HCT116 (cell line): ENCODE data around the gene MAP2K6. TPM values are rescaled to one million over a fixed set of nuclear protein-coding genes. Genes with fewer than 3 reads are reported as not detected.

Experiments
- ATAC-seq: fragments of 200-7000 bp; cut with Tn5 transposase; 2 replicates; pipeline ENCODE4 v1.9.1; 2020; ENCODE audit warnings: mild to moderate bottlenecking, moderate library complexity
- BruUV-seq: library from RNA; stranded (reverse); fragments of 400-500 nt; replicated peaks from 2 replicates; lab custom pipeline; 2021; lab: Mats Ljungman, UMichigan
- CTCF ChIA-PET: fragments of 300-600 bp; sonication (Branson Sonifier 250); formaldehyde crosslinking; loops from one replicate; lab custom pipeline; 2021; ENCODE audit warnings: antibody characterized with exemption; lab: Charles Lee
- POLR2A ChIA-PET: fragments of 300-600, 350-600 bp; sonication (Branson Sonifier 250); formaldehyde crosslinking; loops from one replicate; lab custom pipeline; 2021; ENCODE audit warnings: antibody characterized with exemption; lab: Charles Lee
- RAD21 ChIA-PET, 2 experiments: fragments of 300-600 bp; sonication (Branson Sonifier 250); formaldehyde crosslinking; loops; one replicate each; lab custom pipeline; 2023; ENCODE audit warnings: low total read pairs in 2 of 2; ENCODE audit not compliant: uncharacterized antibody in 2 of 2, unreplicated experiment in 2 of 2, low non-redundant PET in 1 of 2; lab: Charles Lee
- DNase-seq: peaks from one replicate; pipeline ENCODE4 v3.0.0-alpha.2; 2010; ENCODE audit warnings: low read depth, low spot score
- H2AFZ ChIP-seq: fragments of 200-600 bp; shearing (Covaris generic), sonication (generic); 2 replicates; pipeline ENCODE4 v1.6.1; 2017; ENCODE audit warnings: low read depth, mixed run types, mixed read lengths, antibody characterized with exemption, low read length; ENCODE audit not compliant: poor library complexity, severe bottlenecking
- H3K27ac ChIP-seq: 2 replicates; pipeline ENCODE4 v1.5.1; 2012; ENCODE audit warnings: low read depth, low read length
- H3K27me3 ChIP-seq: fragments of 200-600 bp; sonication (generic); 2 replicates; pipeline ENCODE4 v1.6.1; 2016; ENCODE audit warnings: mixed run types, low read length, mixed read lengths; ENCODE audit not compliant: insufficient read depth
- H3K36me3 ChIP-seq, 2 experiments: fragments of 200-500 bp in 1 of 2; fragments of 200-600 bp in 1 of 2; sonication (Bioruptor generic) in 1 of 2; sonication (generic) in 1 of 2; 2 replicates each; pipeline versions ENCODE4 v1.5.1 to v1.6.1; 2014 to 2016; ENCODE audit warnings: low read length in 2 of 2, inconsistent platforms in 1 of 2, mixed read lengths in 1 of 2, mixed run types in 1 of 2; ENCODE audit not compliant: insufficient read depth in 2 of 2, control insufficient read depth in 1 of 2
- H3K4me1 ChIP-seq, 2 experiments: fragments of 200-600 bp in 1 of 2; sonication (generic) in 1 of 2; 2 replicates each; pipeline versions ENCODE4 v1.5.1 to v1.6.1; 2012 to 2017; ENCODE audit warnings: low read length in 2 of 2, inconsistent platforms in 1 of 2, mild to moderate bottlenecking in 1 of 2, mixed read lengths in 1 of 2, mixed run types in 1 of 2, moderate library complexity in 1 of 2; ENCODE audit not compliant: insufficient read depth in 2 of 2, control insufficient read depth in 1 of 2
- H3K4me2 ChIP-seq: fragments of 200-600 bp; sonication (generic); 2 replicates; pipeline ENCODE4 v1.6.1; 2017; ENCODE audit warnings: mixed run types, low read length, mixed read lengths
- H3K4me3 ChIP-seq, 2 experiments: fragments of 200-600 bp in 1 of 2; sonication (generic) in 1 of 2; replicated peaks in 1 of 2; 2 replicates each; pipeline ENCODE4 v1.5.1; 2011 to 2016; ENCODE audit warnings: low read length in 2 of 2, control low read depth in 1 of 2, low read depth in 1 of 2, mild to moderate bottlenecking in 1 of 2, mixed read lengths in 1 of 2, mixed run types in 1 of 2
- H3K79me2 ChIP-seq: fragments of 200-600 bp; sonication (generic); 2 replicates; pipeline ENCODE4 v1.6.1; 2017; ENCODE audit warnings: mild to moderate bottlenecking, mixed run types, low read length, moderate library complexity, mixed read lengths; ENCODE audit not compliant: insufficient read depth
- H3K9ac ChIP-seq: fragments of 200-600 bp; sonication (generic); 2 replicates; pipeline ENCODE4 v1.6.1; 2016; ENCODE audit warnings: low read length, mixed read lengths
- H3K9me2 ChIP-seq: fragments of 200-600 bp; sonication (generic), shearing (Covaris generic); 2 replicates; pipeline ENCODE4 v1.6.1; 2017; ENCODE audit warnings: mixed run types, mild to moderate bottlenecking, moderate library complexity; ENCODE audit not compliant: insufficient read depth
- H3K9me3 ChIP-seq, 2 experiments: fragments of 200-500 bp in 1 of 2; fragments of 200-600 bp in 1 of 2; sonication (Bioruptor generic) in 1 of 2; sonication (generic) in 1 of 2; 2 replicates each; pipeline ENCODE4 v1.6.1; 2014 to 2017; ENCODE audit warnings: low read length in 2 of 2, mixed read lengths in 2 of 2, inconsistent platforms in 1 of 2, low read depth in 1 of 2, mild to moderate bottlenecking in 1 of 2, mixed run types in 1 of 2, moderate library complexity in 1 of 2; ENCODE audit not compliant: control insufficient read depth in 1 of 2, insufficient read depth in 1 of 2
- H4K20me1 ChIP-seq: fragments of 200-600 bp; sonication (generic), shearing (Covaris generic); 2 replicates; pipeline ENCODE4 v1.6.1; 2017; ENCODE audit warnings: mixed run types, mild to moderate bottlenecking, moderate library complexity; ENCODE audit not compliant: insufficient read depth
- CBX3 ChIP-seq: IDR thresholded peaks from 2 replicates; pipeline ENCODE4 v1.6.1; 2012; ENCODE audit warnings: low read depth
- CEBPB ChIP-seq: IDR thresholded peaks from 2 replicates; pipeline ENCODE4 v1.6.1; 2012; ENCODE audit warnings: low read depth
- CTCF ChIP-seq, 3 experiments: fragments of 200-600 bp in 1 of 3; sonication (generic) in 1 of 3; IDR thresholded peaks in 2 of 3; conservative IDR thresholded peaks in 1 of 3; 2 replicates each; pipeline ENCODE4 v1.5.1; 2012 to 2017; ENCODE audit warnings: low read depth in 2 of 3, low read length in 2 of 3, antibody characterized with exemption in 1 of 3, borderline replicate concordance in 1 of 3, control low read depth in 1 of 3, mild to moderate bottlenecking in 1 of 3, mixed read lengths in 1 of 3, mixed run types in 1 of 3, moderate library complexity in 1 of 3; ENCODE audit not compliant: insufficient read depth in 1 of 3
- ELF1 ChIP-seq: IDR thresholded peaks from 2 replicates; pipeline ENCODE4 v1.6.1; 2012; ENCODE audit warnings: low read depth, borderline replicate concordance
- EZH2 ChIP-seq: fragments of 200-600 bp; sonication (generic); IDR thresholded peaks from 2 replicates; pipeline ENCODE4 v1.6.1; 2017; ENCODE audit warnings: antibody characterized with exemption, mixed run types
- EZH2phosphoT487 ChIP-seq: fragments of 200-600 bp; IDR thresholded peaks from 2 replicates; pipeline ENCODE4 v1.6.1; 2018; ENCODE audit warnings: antibody characterized with exemption, borderline replicate concordance
- FOSL1 ChIP-seq: IDR thresholded peaks from 2 replicates; pipeline ENCODE4 v1.6.1; 2012; ENCODE audit warnings: low read depth
- JUND ChIP-seq: IDR thresholded peaks from 2 replicates; pipeline ENCODE4 v1.6.1; 2012
- REST ChIP-seq: IDR thresholded peaks from 2 replicates; pipeline ENCODE4 v1.6.1; 2012; ENCODE audit warnings: low read depth
- SIN3A ChIP-seq: IDR thresholded peaks from 2 replicates; pipeline ENCODE4 v1.6.1; 2012; ENCODE audit warnings: low read depth
- TCF7L2 ChIP-seq: IDR thresholded peaks from 2 replicates; pipeline ENCODE4 v1.7.0; 2011; ENCODE audit warnings: borderline replicate concordance, inconsistent platforms; ENCODE audit not compliant: insufficient read depth, insufficient read length; ENCODE audit errors: extremely low read depth
- YY1 ChIP-seq: IDR thresholded peaks from 2 replicates; pipeline ENCODE4 v1.6.1; 2011; ENCODE audit warnings: low read length, low read depth, moderate library complexity, mild to moderate bottlenecking; ENCODE audit not compliant: insufficient replicate concordance; ENCODE audit errors: extremely low read depth
- intact Hi-C: fragments of 100-400 bp; cut with micrococcal nuclease; formaldehyde crosslinking; loops from 2 replicates; pipeline ENCODE4 v1.10.0; 2022
- total RNA-seq: library from RNA; stranded (reverse); gene quantifications from one replicate; pipeline ENCODE4 v1.2.1, GENCODE V29; 2021; ENCODE audit not compliant: unreplicated experiment
- TF ChIP-seq, protein P1 (sequence below): IDR thresholded peaks from 2 replicates; pipeline ENCODE4 v1.6.1; 2012
- TF ChIP-seq, protein P2 (sequence below): IDR thresholded peaks from 2 replicates; pipeline ENCODE4 v1.6.1; 2011; ENCODE audit warnings: mild to moderate bottlenecking, low read length, moderate library complexity; ENCODE audit not compliant: insufficient replicate concordance; ENCODE audit errors: extremely low read depth

Gene MAP2K6
- total RNA-seq, 1 experiment from 2014 or later: 0.22 TPM

DNA sequence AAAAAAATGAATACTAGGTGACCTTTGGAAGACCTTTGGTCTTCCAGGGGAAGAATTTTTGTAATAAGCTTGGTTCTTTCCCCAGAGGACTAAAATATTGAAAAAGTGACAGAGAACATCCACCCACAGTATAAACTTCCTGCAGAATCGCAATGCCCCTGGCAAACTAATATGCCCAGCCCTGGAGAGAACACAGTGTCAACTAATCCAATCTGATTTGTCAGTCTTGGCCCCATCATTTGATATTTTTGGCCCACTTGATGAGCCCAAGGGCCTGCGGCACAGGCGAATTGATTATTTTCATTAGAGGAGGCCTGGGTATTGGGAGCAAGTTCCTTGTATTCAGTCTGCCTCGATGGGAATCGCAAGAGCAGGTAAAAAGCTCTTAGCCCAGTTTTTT, 98.4 kb downstream of the MAP2K6 start:
- Histone ChIP-seq H3K9ac (no peak overlapping the region), H3K27me3 (no peaks in the 10 kb centered on the region), H3K36me3 (no peaks in the 10 kb centered on the region), H3K4me2 (no peak overlapping the region), H3K9me2 (no peaks in the 10 kb centered on the region), H3K9me3 (no peaks in the 10 kb centered on the region), H3K79me2 (no peaks in the 10 kb centered on the region), H3K4me1 (no peaks in the 10 kb centered on the region), H2AFZ (no peak overlapping the region), H3K27ac (no peak overlapping the region), H4K20me1 (no peaks in the 10 kb centered on the region), H3K4me3 (no peak overlapping the region)
- intact Hi-C loops: no loop called here
- CTCF ChIA-PET: no interaction called here
- no peak for ATAC-seq
- RAD21 ChIA-PET: no interaction called here
- POLR2A ChIA-PET: no interaction called here
- DNase-seq: no peak
- TF ChIP-seq REST: no peak
- no peak for TF ChIP-seq CBX3
- no peak for TF ChIP-seq TCF7L2
- no peak for TF ChIP-seq EZH2
- no peak for TF ChIP-seq SIN3A
- no peak for TF ChIP-seq CEBPB
- no peak for TF ChIP-seq FOSL1
- no peak for TF ChIP-seq EZH2phosphoT487
- no peak for TF ChIP-seq ELF1
- TF ChIP-seq, protein P1, sequence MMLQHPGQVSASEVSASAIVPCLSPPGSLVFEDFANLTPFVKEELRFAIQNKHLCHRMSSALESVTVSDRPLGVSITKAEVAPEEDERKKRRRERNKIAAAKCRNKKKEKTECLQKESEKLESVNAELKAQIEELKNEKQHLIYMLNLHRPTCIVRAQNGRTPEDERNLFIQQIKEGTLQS: no peak
- TF ChIP-seq, protein P2, sequence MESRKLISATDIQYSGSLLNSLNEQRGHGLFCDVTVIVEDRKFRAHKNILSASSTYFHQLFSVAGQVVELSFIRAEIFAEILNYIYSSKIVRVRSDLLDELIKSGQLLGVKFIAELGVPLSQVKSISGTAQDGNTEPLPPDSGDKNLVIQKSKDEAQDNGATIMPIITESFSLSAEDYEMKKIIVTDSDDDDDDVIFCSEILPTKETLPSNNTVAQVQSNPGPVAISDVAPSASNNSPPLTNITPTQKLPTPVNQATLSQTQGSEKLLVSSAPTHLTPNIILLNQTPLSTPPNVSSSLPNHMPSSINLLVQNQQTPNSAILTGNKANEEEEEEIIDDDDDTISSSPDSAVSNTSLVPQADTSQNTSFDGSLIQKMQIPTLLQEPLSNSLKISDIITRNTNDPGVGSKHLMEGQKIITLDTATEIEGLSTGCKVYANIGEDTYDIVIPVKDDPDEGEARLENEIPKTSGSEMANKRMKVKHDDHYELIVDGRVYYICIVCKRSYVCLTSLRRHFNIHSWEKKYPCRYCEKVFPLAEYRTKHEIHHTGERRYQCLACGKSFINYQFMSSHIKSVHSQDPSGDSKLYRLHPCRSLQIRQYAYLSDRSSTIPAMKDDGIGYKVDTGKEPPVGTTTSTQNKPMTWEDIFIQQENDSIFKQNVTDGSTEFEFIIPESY: no peak
- no peak for TF ChIP-seq YY1
- TF ChIP-seq JUND: no peak
- TF ChIP-seq CTCF (IDR thresholded peaks at IDR 0.05 in 2 of 3, conservative IDR thresholded peaks at IDR 0.05 in 1 of 3; ENCODE audit: borderline replicate concordance in 1 of 3, insufficient read depth in 1 of 3, low read depth in 2 of 3, low read length in 2 of 3): no peak
- no TSS peak for BruUV-seq
